Caco-2 (cell line): ENCODE measurements around the gene KLK11. TPM values are rescaled to one million over a fixed set of nuclear protein-coding genes. Genes with fewer than 3 reads are reported as not detected.

Experiments
- BruUV-seq: library from RNA; stranded (reverse); fragments of 400-500 nt; replicated peaks from 2 replicates; lab custom pipeline; 2021; lab: Mats Ljungman, UMichigan
- CTCF ChIA-PET: fragments of 300-600 bp; sonication (Branson Sonifier 250); formaldehyde crosslinking; loops from one replicate; lab custom pipeline; 2022; ENCODE audit warnings: antibody characterized with exemption; lab: Charles Lee
- POLR2A ChIA-PET: fragments of 300-600 bp; sonication (Branson Sonifier 250); formaldehyde crosslinking; loops from one replicate; lab custom pipeline; 2022; ENCODE audit warnings: antibody characterized with exemption; lab: Charles Lee
- DNase-seq, 2 experiments: peaks; one replicate each; pipeline versions ENCODE4 v3.0.0 to v3.0.0-alpha.2; 2020 to 2022
- H3K27me3 ChIP-seq: replicated peaks from 2 replicates; pipeline ENCODE4 v1.6.0; 2011; ENCODE audit warnings: low read length; ENCODE audit not compliant: control insufficient read depth, insufficient read depth
- H3K36me3 ChIP-seq: 2 replicates; pipeline ENCODE4 v1.5.1; 2011; ENCODE audit warnings: low read length; ENCODE audit not compliant: control insufficient read depth, insufficient read depth
- H3K4me1 ChIP-seq: fragments of 250-450 bp; sonication (Bioruptor Pico); 2 replicates; pipeline ENCODE4 v1.5.1; 2020; ENCODE audit warnings: mild to moderate bottlenecking
- H3K4me3 ChIP-seq: 2 replicates; pipeline ENCODE4 v1.5.1; 2011; ENCODE audit warnings: low read depth, mild to moderate bottlenecking, control low read depth, low read length
- H3K9me3 ChIP-seq: fragments of 250-450 bp; sonication (Bioruptor Pico); 2 replicates; pipeline ENCODE4 v1.5.1; 2020; ENCODE audit warnings: mild to moderate bottlenecking, moderate library complexity
- H3K27ac Mint-ChIP-seq: one replicate; pipeline ENCODE4 v1.8.0; 2022; ENCODE audit warnings: mixed read lengths; ENCODE audit not compliant: unreplicated experiment
- H3K27me3 Mint-ChIP-seq: one replicate; pipeline ENCODE4 v1.8.0; 2022; ENCODE audit warnings: mixed read lengths; ENCODE audit not compliant: insufficient read depth, unreplicated experiment
- H3K36me3 Mint-ChIP-seq: one replicate; pipeline ENCODE4 v1.8.0; 2022; ENCODE audit warnings: mild to moderate bottlenecking, mixed read lengths; ENCODE audit not compliant: insufficient read depth, unreplicated experiment
- H3K4me1 Mint-ChIP-seq: one replicate; pipeline ENCODE4 v1.8.0; 2022; ENCODE audit warnings: low read depth, mixed read lengths; ENCODE audit not compliant: unreplicated experiment
- H3K4me3 Mint-ChIP-seq: one replicate; pipeline ENCODE4 v1.8.0; 2022; ENCODE audit warnings: mild to moderate bottlenecking, moderate library complexity, mixed read lengths; ENCODE audit not compliant: unreplicated experiment
- H3K9me3 Mint-ChIP-seq: one replicate; pipeline ENCODE4 v1.8.0; 2022; ENCODE audit warnings: mixed read lengths; ENCODE audit not compliant: unreplicated experiment
- intact Hi-C: fragments of 100-400 bp; cut with micrococcal nuclease; formaldehyde crosslinking; loops from one replicate; pipeline ENCODE4 v1.10.0; 2022; ENCODE audit not compliant: unreplicated experiment
- total RNA-seq: library from RNA; stranded (reverse); gene quantifications from 2 replicates; pipeline ENCODE4 v1.2.3, GENCODE V29; 2022
- TF ChIP-seq, protein P1 (sequence below), 2 experiments: fragments of 200-600 bp in 1 of 2; IDR thresholded peaks; 1 replicate in 1 of 2; 2 replicates in 1 of 2; pipeline versions ENCODE4 v1.5.1 to v1.8.0; 2011 to 2022; ENCODE audit warnings: antibody characterized with exemption in 1 of 2, control low read depth in 1 of 2, inconsistent platforms in 1 of 2, low read depth in 1 of 2, low read length in 1 of 2, mild to moderate bottlenecking in 1 of 2, moderate library complexity in 1 of 2; ENCODE audit not compliant: insufficient read depth in 1 of 2, severe bottlenecking in 1 of 2, unreplicated experiment in 1 of 2

KLK11 gene
- total RNA-seq, 1 experiment from 2014 or later, result not detected

DNA sequence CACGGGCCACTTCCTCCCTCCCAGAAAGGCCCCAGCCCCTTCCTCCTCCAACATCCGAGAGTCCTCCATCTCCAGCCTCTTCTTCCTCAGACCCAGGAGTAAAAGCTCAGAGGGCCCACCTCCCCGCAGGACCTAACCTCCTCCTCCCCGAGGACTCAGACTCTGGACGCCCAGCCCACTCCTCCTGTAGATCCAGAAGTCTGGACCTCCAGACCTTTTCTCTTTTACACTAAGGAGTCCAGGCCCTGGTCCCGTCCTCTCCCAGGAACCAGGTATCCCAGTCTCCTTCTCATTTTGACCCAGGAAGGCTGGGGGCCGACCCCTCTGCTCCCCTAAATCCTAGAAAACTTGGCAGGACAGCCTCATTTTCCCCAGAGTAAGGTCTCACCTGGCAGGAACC is 23.1 kb downstream of the KLK11 start:
- Mint-ChIP-seq H3K27me3 (peaks cover 13% of the 10 kb centered on the region), H3K4me3 (no peak overlapping the region), H3K27ac (no peak overlapping the region), H3K9me3 (no peaks in the 10 kb centered on the region), H3K4me1 (no peaks in the 10 kb centered on the region), H3K36me3 (no peaks in the 10 kb centered on the region)
- intact Hi-C loops, result no loop called here
- TF ChIP-seq, protein P1, sequence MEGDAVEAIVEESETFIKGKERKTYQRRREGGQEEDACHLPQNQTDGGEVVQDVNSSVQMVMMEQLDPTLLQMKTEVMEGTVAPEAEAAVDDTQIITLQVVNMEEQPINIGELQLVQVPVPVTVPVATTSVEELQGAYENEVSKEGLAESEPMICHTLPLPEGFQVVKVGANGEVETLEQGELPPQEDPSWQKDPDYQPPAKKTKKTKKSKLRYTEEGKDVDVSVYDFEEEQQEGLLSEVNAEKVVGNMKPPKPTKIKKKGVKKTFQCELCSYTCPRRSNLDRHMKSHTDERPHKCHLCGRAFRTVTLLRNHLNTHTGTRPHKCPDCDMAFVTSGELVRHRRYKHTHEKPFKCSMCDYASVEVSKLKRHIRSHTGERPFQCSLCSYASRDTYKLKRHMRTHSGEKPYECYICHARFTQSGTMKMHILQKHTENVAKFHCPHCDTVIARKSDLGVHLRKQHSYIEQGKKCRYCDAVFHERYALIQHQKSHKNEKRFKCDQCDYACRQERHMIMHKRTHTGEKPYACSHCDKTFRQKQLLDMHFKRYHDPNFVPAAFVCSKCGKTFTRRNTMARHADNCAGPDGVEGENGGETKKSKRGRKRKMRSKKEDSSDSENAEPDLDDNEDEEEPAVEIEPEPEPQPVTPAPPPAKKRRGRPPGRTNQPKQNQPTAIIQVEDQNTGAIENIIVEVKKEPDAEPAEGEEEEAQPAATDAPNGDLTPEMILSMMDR (IDR thresholded peaks at IDR 0.05; ENCODE audit: insufficient read depth in 1 of 2, low read depth in 1 of 2, low read length in 1 of 2, severe bottlenecking in 1 of 2, unreplicated experiment in 1 of 2), result no peak
- H3K4me3 ChIP-seq, result no peak overlapping the region
- no peaks in the 10 kb centered on the region for H3K9me3 ChIP-seq
- no peak for DNase-seq
- H3K27me3 ChIP-seq, result no peaks in the 10 kb centered on the region
- no peaks in the 10 kb centered on the region for H3K4me1 ChIP-seq
- no peaks in the 10 kb centered on the region for H3K36me3 ChIP-seq
- CTCF ChIA-PET, result no interaction called here
- no TSS peak for BruUV-seq
- POLR2A ChIA-PET, result no interaction called here

DNA sequence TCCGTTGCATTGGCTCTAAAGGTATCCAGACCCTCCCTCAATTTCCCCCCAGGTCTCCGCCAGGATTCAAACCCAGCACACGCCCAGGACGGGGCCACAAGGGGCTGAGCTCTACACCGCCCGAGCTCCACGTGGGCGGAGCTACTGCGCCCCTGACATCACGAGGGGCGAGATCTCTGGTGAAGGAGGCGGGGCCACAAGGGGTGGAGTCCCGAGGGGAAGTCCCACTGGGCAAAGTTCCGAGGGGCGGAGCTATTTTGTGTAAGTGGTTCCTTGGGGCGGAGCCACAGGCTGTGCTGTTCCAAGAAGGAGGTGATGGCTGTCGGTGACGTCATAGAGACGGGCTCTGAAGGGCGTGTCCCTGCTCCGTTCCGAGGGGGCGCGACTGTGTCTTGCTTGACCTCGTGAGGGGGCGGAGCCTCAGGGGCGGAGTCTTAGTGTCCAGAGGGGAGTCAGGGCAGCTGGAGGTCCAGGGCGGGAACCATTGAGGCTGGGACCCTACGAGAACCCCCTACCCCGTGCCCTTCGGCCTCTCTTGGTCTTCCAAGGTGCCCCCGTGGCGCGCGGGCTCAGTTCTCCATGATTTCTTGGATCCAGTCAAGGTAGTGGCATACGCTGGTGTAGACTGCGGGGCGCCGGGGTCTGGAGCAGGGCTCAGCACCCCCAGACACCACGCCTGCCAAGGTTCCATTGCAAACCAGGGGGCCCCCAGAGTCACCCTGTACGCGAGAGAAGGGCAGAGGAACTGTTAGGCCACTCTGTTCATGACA is 23.7 kb downstream of the KLK11 start:
- TF ChIP-seq, protein P1 (IDR thresholded peaks at IDR 0.05; ENCODE audit: insufficient read depth in 1 of 2, low read depth in 1 of 2, low read length in 1 of 2, severe bottlenecking in 1 of 2, unreplicated experiment in 1 of 2), result no peak
- Mint-ChIP-seq H3K9me3 (no peaks in the 10 kb centered on the region), H3K4me1 (no peaks in the 10 kb centered on the region), H3K4me3 (peak overlapping the region; percentile 18), H3K36me3 (no peaks in the 10 kb centered on the region), H3K27me3 (peaks cover 13% of the 10 kb centered on the region), H3K27ac (no peak overlapping the region)
- BruUV-seq, result no TSS peak
- no peak overlapping the region for H3K4me3 ChIP-seq
- intact Hi-C loops, result no loop called here
- DNase-seq, result peak; percentile 39 to 81
- no peaks in the 10 kb centered on the region for H3K27me3 ChIP-seq
- no peaks in the 10 kb centered on the region for H3K4me1 ChIP-seq
- CTCF ChIA-PET, result no interaction called here
- POLR2A ChIA-PET, result no interaction called here
- no peaks in the 10 kb centered on the region for H3K36me3 ChIP-seq
- no peaks in the 10 kb centered on the region for H3K9me3 ChIP-seq

DNA sequence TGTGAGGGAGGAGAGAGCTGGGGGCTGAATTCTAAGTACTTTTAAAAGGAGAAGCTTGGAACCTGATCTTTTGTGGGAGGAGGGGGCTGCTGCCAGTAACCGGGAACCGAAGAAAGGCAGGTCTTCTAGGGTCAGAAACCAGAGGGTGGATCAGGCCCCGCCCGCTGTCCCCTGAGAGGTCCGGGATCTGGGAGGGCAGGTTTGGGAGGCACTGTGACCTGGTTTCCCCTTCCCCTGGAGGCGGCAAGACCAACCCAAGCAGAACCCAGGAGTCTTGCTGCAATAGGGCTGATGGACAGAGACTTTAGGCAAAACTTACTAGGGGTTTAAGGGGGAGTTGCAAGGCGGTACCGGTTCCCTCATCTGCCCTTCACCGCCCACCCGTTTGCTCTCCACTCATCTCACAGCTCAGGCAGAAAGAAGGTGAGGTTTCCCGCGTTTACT is 24.3 kb downstream of the KLK11 start:
- no peaks in the 10 kb centered on the region for H3K36me3 Mint-ChIP-seq
- no peaks in the 10 kb centered on the region for H3K4me1 Mint-ChIP-seq
- ChIA-PET POLR2A (no interaction called here), CTCF (no interaction called here)
- Histone ChIP-seq H3K4me3 (no peak overlapping the region), H3K9me3 (no peaks in the 10 kb centered on the region), H3K36me3 (no peaks in the 10 kb centered on the region), H3K27me3 (no peaks in the 10 kb centered on the region), H3K4me1 (no peaks in the 10 kb centered on the region)
- DNase-seq, result no peak
- no TSS peak for BruUV-seq
- H3K4me3 Mint-ChIP-seq, result peak overlapping the region; percentile 18
- TF ChIP-seq, protein P1 (IDR thresholded peaks at IDR 0.05; ENCODE audit: insufficient read depth in 1 of 2, low read depth in 1 of 2, low read length in 1 of 2, severe bottlenecking in 1 of 2, unreplicated experiment in 1 of 2), result no peak
- no peaks in the 10 kb centered on the region for H3K9me3 Mint-ChIP-seq
- H3K27me3 Mint-ChIP-seq, result peaks cover 8% of the 10 kb centered on the region
- no peak overlapping the region for H3K27ac Mint-ChIP-seq
- intact Hi-C loops, result no loop called here
